ENCODE measurements around the gene TFDP2.
"Not testable (repeated sequence)": the region's sequence is repeated elsewhere in the genome, so short reads cannot be mapped to it uniquely, and the experiment has no call there.

Gene TFDP2

GRCh38 chr3:142151828-142152227 is 2.5 kb upstream of the TFDP2 start:
- H3K36me3 ChIP-seq (ENCODE audit: control insufficient read depth, insufficient read depth, low read length): no peaks in the 10 kb centered on the region
- H3K9me3 ChIP-seq (ENCODE audit: control insufficient read depth, low read length): no peaks in the 10 kb centered on the region
- H3K27me3 ChIP-seq (ENCODE audit: control insufficient read depth, insufficient read depth, low read length, poor library complexity, severe bottlenecking): peaks cover 36% of the 10 kb centered on the region
- H3K4me1 ChIP-seq (ENCODE audit: control insufficient read depth, insufficient read depth, low read length): no peaks in the 10 kb centered on the region
- WGBS, 2 experiments: 88 to 90% methylated on average over 1 of the region's 1 CpG
- H3K27ac ChIP-seq (ENCODE audit: insufficient read depth, low read depth, low read length, poor library complexity, severe bottlenecking): no peak overlapping the region
- no peak overlapping the region for H3K4me3 ChIP-seq (ENCODE audit: insufficient read depth, low read depth, low read length)

- no peaks in the 10 kb centered on the region for H3K36me3 ChIP-seq (ENCODE audit: control insufficient read depth, insufficient read depth, low read length)
- H3K4me1 ChIP-seq (ENCODE audit: control insufficient read depth, insufficient read depth, low read length): no peaks in the 10 kb centered on the region
- H3K4me3 ChIP-seq (ENCODE audit: insufficient read depth, low read depth, low read length): no peak overlapping the region
- H3K27me3 ChIP-seq (ENCODE audit: control insufficient read depth, insufficient read depth, low read length, poor library complexity, severe bottlenecking): peaks cover 36% of the 10 kb centered on the region
- 72% methylated on average over 2 of the region's 3 CpGs; no CpG with 5 or more reads in 1 of the 2 experiments for WGBS, 2 experiments
- no peak overlapping the region for H3K27ac ChIP-seq (ENCODE audit: insufficient read depth, low read depth, low read length, poor library complexity, severe bottlenecking)
- H3K9me3 ChIP-seq (ENCODE audit: control insufficient read depth, low read length): no peaks in the 10 kb centered on the region
Measured at GRCh38 chr3:142151240-142151639, 1.9 kb upstream of the TFDP2 start.

- Histone ChIP-seq H3K9me3 (ENCODE audit: control insufficient read depth, low read length) (no peaks in the 10 kb centered on the region), H3K36me3 (ENCODE audit: control insufficient read depth, insufficient read depth, low read length) (no peaks in the 10 kb centered on the region), H3K27ac (ENCODE audit: insufficient read depth, low read depth, low read length, poor library complexity, severe bottlenecking) (no peak overlapping the region), H3K4me3 (ENCODE audit: insufficient read depth, low read depth, low read length) (no peak overlapping the region), H3K4me1 (ENCODE audit: control insufficient read depth, insufficient read depth, low read length) (no peaks in the 10 kb centered on the region), H3K27me3 (ENCODE audit: control insufficient read depth, insufficient read depth, low read length, poor library complexity, severe bottlenecking) (peaks cover 36% of the 10 kb centered on the region)
- 92 to 93% methylated on average over 13 of the region's 13 CpGs for WGBS, 2 experiments
Measured at GRCh38 chr3:142150271-142150670, 927 bp upstream of the TFDP2 start.

GRCh38 chr3:142149673-142149992 is 289 bp upstream of the TFDP2 start:
- Histone ChIP-seq H3K9me3 (ENCODE audit: control insufficient read depth, low read length) (no peaks in the 10 kb centered on the region), H3K36me3 (ENCODE audit: control insufficient read depth, insufficient read depth, low read length) (no peaks in the 10 kb centered on the region), H3K4me3 (ENCODE audit: insufficient read depth, low read depth, low read length) (peak overlapping the region; percentile 71), H3K27me3 (ENCODE audit: control insufficient read depth, insufficient read depth, low read length, poor library complexity, severe bottlenecking) (peaks cover 36% of the 10 kb centered on the region), H3K4me1 (ENCODE audit: control insufficient read depth, insufficient read depth, low read length) (no peaks in the 10 kb centered on the region), H3K27ac (ENCODE audit: insufficient read depth, low read depth, low read length, poor library complexity, severe bottlenecking) (no peak overlapping the region)
- 7 to 10% methylated on average over 14 of the region's 14 CpGs for WGBS, 2 experiments

GRCh38 chr3:142148044-142148791 is 1.1 kb downstream of the TFDP2 start:
- Histone ChIP-seq H3K4me1 (ENCODE audit: control insufficient read depth, insufficient read depth, low read length) (no peaks in the 10 kb centered on the region), H3K27ac (ENCODE audit: insufficient read depth, low read depth, low read length, poor library complexity, severe bottlenecking) (no peak overlapping the region), H3K9me3 (ENCODE audit: control insufficient read depth, low read length) (no peaks in the 10 kb centered on the region), H3K4me3 (ENCODE audit: insufficient read depth, low read depth, low read length) (peak overlapping the region; percentile 71), H3K27me3 (ENCODE audit: control insufficient read depth, insufficient read depth, low read length, poor library complexity, severe bottlenecking) (peaks cover 36% of the 10 kb centered on the region), H3K36me3 (ENCODE audit: control insufficient read depth, insufficient read depth, low read length) (no peaks in the 10 kb centered on the region)
- WGBS, 2 experiments: 25 to 27% methylated on average over 11 of the region's 11 CpGs

- H3K36me3 ChIP-seq (ENCODE audit: control insufficient read depth, insufficient read depth, low read length); H3K4me1 ChIP-seq (ENCODE audit: control insufficient read depth, insufficient read depth, low read length): not testable (repeated sequence)
- 86 to 91% methylated on average over 5 of the region's 5 CpGs for WGBS, 2 experiments
Measured at GRCh38 chr3:142144587-142144986, 4.8 kb downstream of the TFDP2 start.

GRCh38 chr3:142140608-142141285 is 8.6 kb downstream of the TFDP2 start:
- not testable (repeated sequence) for H3K4me3 ChIP-seq (ENCODE audit: insufficient read depth, low read depth, low read length); H3K27ac ChIP-seq (ENCODE audit: insufficient read depth, low read depth, low read length, poor library complexity, severe bottlenecking); H3K36me3 ChIP-seq (ENCODE audit: control insufficient read depth, insufficient read depth, low read length); H3K4me1 ChIP-seq (ENCODE audit: control insufficient read depth, insufficient read depth, low read length); H3K27me3 ChIP-seq (ENCODE audit: control insufficient read depth, insufficient read depth, low read length, poor library complexity, severe bottlenecking); H3K9me3 ChIP-seq (ENCODE audit: control insufficient read depth, low read length)
- 90 to 93% methylated on average over 15 of the region's 15 CpGs for WGBS, 2 experiments

More at GRCh38 chr3:142144587-142144986, 4.8 kb downstream of the TFDP2 start:
- H3K9me3 ChIP-seq (ENCODE audit: control insufficient read depth, low read length); H3K27ac ChIP-seq (ENCODE audit: insufficient read depth, low read depth, low read length, poor library complexity, severe bottlenecking); H3K4me3 ChIP-seq (ENCODE audit: insufficient read depth, low read depth, low read length); H3K27me3 ChIP-seq (ENCODE audit: control insufficient read depth, insufficient read depth, low read length, poor library complexity, severe bottlenecking): not testable (repeated sequence)

GRCh38 chr3:142137089-142137488 is 12.3 kb downstream of the TFDP2 start:
- H3K9me3 ChIP-seq (ENCODE audit: control insufficient read depth, low read length); H3K27me3 ChIP-seq (ENCODE audit: control insufficient read depth, insufficient read depth, low read length, poor library complexity, severe bottlenecking); H3K4me3 ChIP-seq (ENCODE audit: insufficient read depth, low read depth, low read length); H3K36me3 ChIP-seq (ENCODE audit: control insufficient read depth, insufficient read depth, low read length); H3K4me1 ChIP-seq (ENCODE audit: control insufficient read depth, insufficient read depth, low read length); H3K27ac ChIP-seq (ENCODE audit: insufficient read depth, low read depth, low read length, poor library complexity, severe bottlenecking): not testable (repeated sequence)
- WGBS, 2 experiments: 93 to 100% methylated on average over 1 of the region's 2 CpGs

- no peak overlapping the region for H3K4me3 ChIP-seq (ENCODE audit: insufficient read depth, low read depth, low read length)
- 64 to 67% methylated on average over 3 of the region's 3 CpGs for WGBS, 2 experiments
- H3K27ac ChIP-seq (ENCODE audit: insufficient read depth, low read depth, low read length, poor library complexity, severe bottlenecking): no peak overlapping the region
- H3K4me1 ChIP-seq (ENCODE audit: control insufficient read depth, insufficient read depth, low read length): no peaks in the 10 kb centered on the region
- H3K36me3 ChIP-seq (ENCODE audit: control insufficient read depth, insufficient read depth, low read length): no peaks in the 10 kb centered on the region
- no peaks in the 10 kb centered on the region for H3K27me3 ChIP-seq (ENCODE audit: control insufficient read depth, insufficient read depth, low read length, poor library complexity, severe bottlenecking)
- H3K9me3 ChIP-seq (ENCODE audit: control insufficient read depth, low read length): no peaks in the 10 kb centered on the region
Measured at GRCh38 chr3:142134799-142135325, 14.5 kb downstream of the TFDP2 start.

- Histone ChIP-seq H3K4me3 (ENCODE audit: insufficient read depth, low read depth, low read length) (no peak overlapping the region), H3K36me3 (ENCODE audit: control insufficient read depth, insufficient read depth, low read length) (no peaks in the 10 kb centered on the region), H3K9me3 (ENCODE audit: control insufficient read depth, low read length) (no peaks in the 10 kb centered on the region), H3K27me3 (ENCODE audit: control insufficient read depth, insufficient read depth, low read length, poor library complexity, severe bottlenecking) (no peaks in the 10 kb centered on the region), H3K4me1 (ENCODE audit: control insufficient read depth, insufficient read depth, low read length) (peaks cover 7% of the 10 kb centered on the region), H3K27ac (ENCODE audit: insufficient read depth, low read depth, low read length, poor library complexity, severe bottlenecking) (no peak overlapping the region)
- WGBS, 2 experiments: 83% methylated on average over 2 of the region's 2 CpGs; no CpG with 5 or more reads in 1 of the 2 experiments
Measured at GRCh38 chr3:142129516-142130171, 19.7 kb downstream of the TFDP2 start.

Data from ectodermal cell (in vitro differentiated cells).